ENCODE results near the gene UBE3B. TPM values are rescaled to one million over a fixed set of nuclear protein-coding genes. Genes with fewer than 3 reads are reported as not detected.
"Not testable (repeated sequence)": the region's sequence is repeated elsewhere in the genome, so short reads cannot be mapped to it uniquely, and the experiment has no call there.

UBE3B gene
- 10 to 100 TPM; 14.7 to 64.2 (median 30.7) TPM for total RNA-seq

GRCh38 chr12:109477185-109477962 is at the start of gene UBE3B, which contains the start of gene KCTD10:
Gene UBE3B, plus strand, starts transcription at chr12:109477634. Its CDS starts 5,918 bp downstream, at chr12:109483552.
Gene KCTD10, minus strand, starts transcription at chr12:109477300. Its CDS starts 38 bp downstream, at chr12:109477262.
- intact Hi-C loops (cut with DNase I; ENCODE audit: low total_unique reads), result no loop called here
- Histone ChIP-seq H3K9me3 (no peaks in the 10 kb centered on the region), H3K4me1 (peaks cover 10 to 21% of the 10 kb centered on the region in 2 donors), H3K4me3 (peak within 1 kb of the TSS; percentile 88 to 98), H3K27ac (peak within 1 kb of the TSS; percentile 98), H3K27me3 (no peaks in the 10 kb centered on the region), H3K36me3 (no peaks in the 10 kb centered on the region)
- peak; percentile 69 to 84 for TF ChIP-seq POLR2A (IDR thresholded peaks at IDR 0.05)
- peak in 3 of 4 experiments; percentile 9 to 42 (median 16) for TF ChIP-seq CTCF (IDR thresholded peaks at IDR 0.05)
- peak; percentile 86 to 87 for DNase-seq

GRCh38 chr12:109428037-109428629 is 49.3 kb upstream of the UBE3B start:
- Histone ChIP-seq H3K27me3 (no peaks in the 10 kb centered on the region), H3K4me3 (no peak overlapping the region), H3K36me3 (no peaks in the 10 kb centered on the region), H3K9me3 (no peaks in the 10 kb centered on the region), H3K27ac (no peak overlapping the region), H3K4me1 (no peaks in the 10 kb centered on the region)
- TF ChIP-seq CTCF (IDR thresholded peaks at IDR 0.05) (peak; percentile 89 to 98 (median 93)), POLR2A (IDR thresholded peaks at IDR 0.05) (no peak)
- intact Hi-C loops (cut with DNase I; ENCODE audit: low total_unique reads), result loop anchor here (10.0 kb wide), 1 partner anchor 57 kb away; no protein-coding TSS in a partner anchor
- peak; percentile 81 to 82 for DNase-seq

GRCh38 chr12:109428804-109429203 is 48.6 kb upstream of the UBE3B start:
- intact Hi-C loops (cut with DNase I; ENCODE audit: low total_unique reads), result loop anchor here (10.0 kb wide), 1 partner anchor 56 kb away; no protein-coding TSS in a partner anchor
- not testable (repeated sequence) for DNase-seq, H3K4me1 ChIP-seq, H3K4me3 ChIP-seq, H3K36me3 ChIP-seq, H3K27ac ChIP-seq, H3K27me3 ChIP-seq, H3K9me3 ChIP-seq

- intact Hi-C loops (cut with DNase I; ENCODE audit: low total_unique reads), result no loop called here
These were observed 47.2 kb upstream of the UBE3B start for GRCh38 chr12:109430244-109430643.

GRCh38 chr12:109432431-109432830 is 45.0 kb upstream of the UBE3B start:
- H3K9me3 ChIP-seq, result no peaks in the 10 kb centered on the region
- H3K4me3 ChIP-seq, result no peak overlapping the region
- no peak overlapping the region for H3K27ac ChIP-seq
- TF ChIP-seq POLR2A (IDR thresholded peaks at IDR 0.05) (no peak), CTCF (IDR thresholded peaks at IDR 0.05) (no peak)
- DNase-seq, result no peak
- no peaks in the 10 kb centered on the region for H3K27me3 ChIP-seq
- H3K4me1 ChIP-seq, result no peaks in the 10 kb centered on the region
- H3K36me3 ChIP-seq, result no peaks in the 10 kb centered on the region
- intact Hi-C loops (cut with DNase I; ENCODE audit: low total_unique reads), result no loop called here

More at GRCh38 chr12:109430244-109430643, 47.2 kb upstream of the UBE3B start:
- Histone ChIP-seq H3K9me3 (no peaks in the 10 kb centered on the region), H3K4me1 (no peaks in the 10 kb centered on the region), H3K36me3 (no peaks in the 10 kb centered on the region), H3K27me3 (no peaks in the 10 kb centered on the region), H3K27ac (no peak overlapping the region), H3K4me3 (no peak overlapping the region)
- TF ChIP-seq POLR2A (IDR thresholded peaks at IDR 0.05) (no peak), CTCF (IDR thresholded peaks at IDR 0.05) (no peak)
- no peak for DNase-seq
